IPS DF 4.7 (cell line): ENCODE results near the gene BRD7.

Experiments
- DNase-seq: peaks from one replicate; pipeline ENCODE4 v3.0.0-alpha.2; 2013; ENCODE audit warnings: low spot score; ENCODE audit errors: extremely low read depth

The BRD7 gene

GRCh38 chr16:50368410-50369132 is at the start of gene BRD7:
Gene BRD7, minus strand, starts transcription at chr16:50368988. Its CDS starts 214 bp downstream, at chr16:50368774.
- DNase-seq = no peak

DNA sequence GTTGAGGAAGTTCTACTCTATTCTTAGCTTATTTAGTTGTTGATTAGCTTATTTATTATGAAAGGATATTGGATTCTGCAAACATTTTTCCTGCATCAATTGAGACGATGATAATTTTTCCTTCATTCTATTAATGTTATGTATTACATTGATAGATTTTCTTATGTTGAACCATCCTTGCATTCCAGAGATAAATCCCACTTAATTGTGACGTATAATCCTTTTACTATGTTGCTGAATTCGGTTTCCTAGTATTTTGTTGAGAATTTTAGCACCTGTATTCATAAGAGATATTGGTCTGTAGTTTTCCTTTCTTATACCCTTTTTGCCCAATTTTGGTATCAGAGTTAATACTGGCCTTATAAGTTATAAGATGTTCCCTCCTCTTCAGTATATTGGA is 47.6 kb upstream of the BRD7 start:
- no peak for DNase-seq

GRCh38 chr16:50414152-50414551 is 45.4 kb upstream of the BRD7 start:
- no peak for DNase-seq

- no peak for DNase-seq
Observed at GRCh38 chr16:50411034-50411433, 42.2 kb upstream of the BRD7 start.

DNA sequence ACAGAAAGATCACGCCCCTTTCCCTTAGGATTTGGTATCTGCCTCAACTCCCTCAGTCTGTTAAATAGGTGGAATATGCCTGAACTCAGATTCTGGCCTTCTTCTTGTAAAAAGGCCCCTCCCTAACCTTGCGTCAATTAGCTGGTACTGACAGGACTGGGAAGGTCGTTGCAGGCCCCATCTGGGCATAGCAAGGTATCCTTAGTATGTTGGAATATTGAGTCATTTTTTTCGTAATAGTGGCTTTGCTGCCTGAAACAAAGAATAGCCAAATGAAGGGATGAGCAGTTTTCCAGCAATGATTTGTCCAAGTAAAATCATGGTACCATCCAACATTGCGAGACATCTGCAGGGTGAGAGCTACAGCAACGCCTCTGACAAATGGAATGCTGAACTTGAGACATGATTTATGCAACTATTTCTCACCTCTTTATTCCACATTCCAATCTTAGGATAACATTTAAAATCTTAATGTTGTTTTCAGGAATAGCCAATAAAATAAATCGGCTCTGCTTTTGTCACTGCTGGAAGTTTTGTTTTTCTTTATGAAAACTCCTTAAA is 39.3 kb upstream of the BRD7 start:
- DNase-seq = no peak

DNA sequence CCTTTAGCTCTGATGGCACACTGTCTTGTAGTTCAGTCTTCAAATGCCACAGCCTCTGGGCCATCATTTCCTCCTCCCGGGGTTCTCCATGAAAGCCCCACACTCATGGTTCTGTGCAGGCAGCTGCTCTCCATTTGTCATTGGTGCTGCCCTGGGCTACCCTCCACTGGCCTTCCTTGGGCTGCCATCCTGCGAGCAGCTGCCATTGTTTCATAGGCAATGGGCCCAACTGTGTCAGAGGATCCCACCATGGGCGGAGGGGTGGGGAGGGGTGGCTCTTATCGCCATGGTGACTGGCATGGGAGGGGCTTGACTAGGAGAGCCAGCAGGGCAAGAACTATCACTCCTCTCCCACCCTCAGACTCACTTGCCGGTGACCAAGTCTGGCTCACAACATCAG is 38.6 kb upstream of the BRD7 start:
- no peak for DNase-seq

GRCh38 chr16:50403491-50403890 is 34.7 kb upstream of the BRD7 start:
- DNase-seq = no peak

DNA sequence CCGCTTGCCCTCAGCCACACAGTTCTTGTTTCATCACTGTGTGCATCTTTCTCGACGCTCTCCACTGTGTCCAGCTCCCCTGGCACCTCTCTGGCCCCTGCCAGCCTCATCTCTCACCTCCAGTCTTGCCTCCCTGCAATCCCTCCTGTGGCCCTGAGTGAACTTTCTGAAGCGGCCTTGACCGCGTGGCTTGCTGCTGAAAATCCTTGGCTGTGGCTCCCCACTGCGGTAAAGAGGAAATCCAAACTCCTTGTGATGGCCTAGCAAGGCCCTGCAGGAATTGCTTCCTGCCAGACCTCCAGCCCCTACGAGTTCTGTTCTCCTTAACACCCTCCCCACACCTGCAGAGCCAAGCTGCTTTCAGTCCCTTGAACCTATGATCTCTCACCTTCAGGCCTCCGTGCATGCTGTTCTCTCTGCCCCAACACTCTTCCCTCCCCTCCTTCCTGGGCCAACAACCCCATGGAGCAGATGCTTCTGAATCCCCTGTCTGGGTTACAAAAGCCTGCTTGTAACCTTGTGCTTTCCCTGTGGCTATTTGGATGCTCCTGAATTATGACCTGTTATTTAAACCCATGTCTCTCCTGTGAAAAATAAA is 33.6 kb upstream of the BRD7 start:
- DNase-seq = no peak

DNA sequence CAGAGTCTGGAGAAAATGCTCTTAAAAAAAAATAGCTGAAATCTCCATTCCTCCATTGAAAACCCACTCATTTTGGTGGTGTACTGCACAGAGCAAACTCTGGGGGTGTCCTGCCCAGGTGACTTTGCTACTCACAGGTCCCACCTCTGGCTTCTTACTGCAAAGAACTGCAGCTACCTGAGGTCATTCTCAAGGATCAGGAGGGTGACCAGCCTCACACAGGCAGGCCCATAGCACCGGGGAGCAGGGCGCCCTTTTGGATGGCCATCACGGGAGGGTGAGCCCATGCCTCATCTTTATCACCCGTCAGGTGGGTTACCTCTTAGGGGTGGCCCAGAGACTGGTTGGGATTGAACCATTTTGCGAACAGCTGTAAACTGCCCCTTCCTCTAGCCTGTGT is 32.6 kb upstream of the BRD7 start:
- no peak for DNase-seq

DNA sequence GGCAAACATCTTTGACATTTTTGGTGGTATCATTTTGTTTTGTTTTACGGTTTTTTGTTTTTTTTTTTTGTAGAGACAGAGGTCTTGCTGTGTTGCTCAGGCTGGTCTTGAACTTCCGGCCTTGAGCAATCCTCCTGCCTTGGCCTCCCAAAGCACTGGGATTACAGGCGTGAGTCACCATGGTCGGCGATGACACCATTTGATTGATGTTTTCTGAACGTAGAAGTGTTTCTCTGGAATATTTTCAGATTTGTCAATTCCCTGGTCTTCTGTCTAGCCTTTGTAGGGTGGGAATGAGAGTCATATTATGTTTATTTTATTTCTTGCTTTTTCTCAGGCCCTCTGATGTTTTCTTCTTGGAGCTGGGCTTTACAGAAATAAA is 32.2 kb upstream of the BRD7 start:
- no peak for DNase-seq

DNA sequence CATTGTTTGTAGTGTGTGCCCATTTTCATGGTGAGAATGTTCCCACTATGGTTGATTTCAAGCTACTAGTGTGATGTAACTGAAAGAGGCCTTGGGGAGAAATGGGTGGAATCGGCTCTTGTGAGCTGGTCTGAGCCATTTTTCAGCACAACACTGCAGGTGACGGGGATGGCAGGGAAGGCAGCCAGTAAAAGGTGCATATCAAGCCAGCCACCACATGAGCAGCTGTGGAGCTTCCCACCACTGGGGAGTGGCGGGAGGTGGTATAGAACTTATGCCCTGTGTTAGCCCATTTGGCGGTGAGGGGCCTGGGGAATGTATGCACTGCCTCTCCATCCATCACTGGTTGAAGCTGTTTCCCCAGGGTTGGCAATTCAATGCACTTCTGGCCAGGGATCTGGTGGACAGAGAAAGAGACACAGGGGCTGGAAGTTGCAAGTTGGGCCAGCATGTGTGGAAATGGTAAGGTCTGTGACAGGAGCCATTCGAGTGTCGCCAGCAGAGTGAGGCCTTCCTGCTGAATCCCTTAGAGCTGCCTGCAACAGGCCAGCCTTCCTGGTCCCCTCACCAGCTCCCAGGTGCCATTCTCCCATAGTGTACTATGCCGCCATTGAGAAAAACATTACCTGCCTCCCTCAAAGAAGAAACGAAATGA is 31.7 kb upstream of the BRD7 start:
- no peak for DNase-seq

DNA sequence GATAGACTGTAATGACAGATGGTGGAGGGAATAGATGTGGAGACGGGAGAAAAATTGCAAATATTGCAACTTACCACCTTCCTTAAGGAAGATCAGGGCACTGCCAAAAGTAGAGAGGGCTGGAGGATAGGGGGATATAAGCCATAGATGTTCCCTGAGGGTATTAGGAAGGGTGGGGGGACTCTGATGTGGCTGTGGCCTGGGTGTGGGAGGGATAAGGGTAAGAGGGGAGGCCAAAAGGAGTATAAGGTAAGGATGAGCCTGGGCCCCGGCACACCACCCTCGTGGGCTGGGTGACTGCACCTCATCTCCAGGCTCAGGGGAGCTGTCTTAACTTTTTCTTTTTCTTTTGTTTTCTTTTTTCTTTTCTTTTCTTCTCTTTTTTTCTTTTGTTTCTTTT is 30.6 kb upstream of the BRD7 start:
- no peak for DNase-seq

GRCh38 chr16:50398336-50398735 is 29.5 kb upstream of the BRD7 start:
- no peak for DNase-seq

DNA sequence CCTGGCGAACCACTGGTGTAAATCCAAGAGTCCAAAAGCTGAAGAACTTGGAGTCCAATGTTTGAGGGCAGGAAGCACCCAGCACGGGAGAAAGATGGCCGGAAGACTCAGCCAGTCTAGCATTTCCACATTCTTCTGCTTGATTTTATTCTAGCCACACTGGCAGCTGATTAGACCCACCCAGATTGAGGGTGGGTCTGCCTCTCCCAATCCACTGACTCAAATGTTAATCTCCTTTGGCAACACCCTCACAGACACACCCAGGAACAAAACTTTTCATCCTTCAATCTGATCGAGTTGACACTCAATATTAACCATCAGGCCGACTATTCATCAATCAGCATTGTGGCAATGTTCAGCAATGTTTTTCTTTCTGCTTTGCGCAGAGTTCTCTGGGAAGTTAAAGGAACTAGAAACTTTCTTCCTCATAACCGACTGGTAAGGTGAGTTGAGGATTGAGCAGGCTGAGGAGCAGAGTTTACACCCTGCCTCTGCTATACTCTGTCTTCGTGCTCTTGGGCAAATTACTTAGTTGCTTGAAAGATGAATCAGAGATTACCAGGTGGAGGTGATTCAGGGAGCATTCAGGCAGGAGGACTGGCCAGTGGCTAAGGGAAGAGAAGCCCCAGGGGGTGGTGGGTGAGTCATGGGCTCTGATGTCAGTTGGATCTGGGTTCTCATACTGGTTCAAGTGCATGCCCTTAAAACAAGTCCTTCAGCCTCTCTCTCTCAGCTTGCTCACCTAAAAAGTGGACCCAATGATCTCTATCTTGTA is 28.2 kb upstream of the BRD7 start:
- DNase-seq = no peak

DNA sequence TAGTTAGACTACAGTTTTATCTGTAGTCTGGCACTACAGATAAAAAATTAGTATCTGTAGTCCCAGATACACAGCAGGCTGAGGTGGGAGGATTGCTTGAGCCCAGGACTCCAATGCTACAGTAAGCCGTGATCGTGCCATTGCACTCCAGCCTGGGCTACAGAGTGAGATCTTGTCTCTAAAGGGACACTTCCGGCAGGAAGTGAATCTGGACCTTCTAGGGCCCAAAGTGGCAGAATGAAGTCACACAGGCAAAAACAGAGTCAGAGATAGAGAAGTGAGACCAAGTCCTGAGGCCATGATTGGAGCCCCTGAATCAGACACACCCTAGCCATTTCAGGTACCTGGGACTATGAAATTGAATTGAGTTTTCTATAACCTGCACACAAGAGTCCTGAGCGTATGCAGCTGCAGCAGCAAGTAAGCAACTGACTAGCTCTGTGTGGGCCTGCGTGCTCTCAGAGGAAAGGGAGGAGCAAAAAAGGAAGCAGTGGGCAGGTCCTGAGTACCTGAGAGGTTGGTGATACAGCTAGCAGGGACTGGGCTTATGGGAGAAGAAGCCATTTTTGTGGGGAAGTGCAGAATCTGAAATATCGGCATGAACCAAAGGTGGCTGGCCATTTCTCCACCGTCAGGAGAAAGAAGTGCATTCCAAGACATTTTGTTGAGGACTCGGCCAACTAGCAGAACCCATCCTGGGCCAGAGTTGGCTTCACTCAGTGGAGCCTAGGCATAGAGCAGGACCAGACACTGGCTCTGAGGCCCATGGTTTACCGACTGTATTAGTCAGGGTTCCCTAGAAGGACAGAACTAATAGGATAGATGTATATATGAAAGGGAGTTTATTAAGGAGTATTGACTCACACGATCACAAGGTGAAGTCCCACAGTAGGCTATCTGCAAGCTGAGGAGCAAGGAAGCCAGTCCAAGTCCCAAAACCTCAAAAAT is 27.2 kb upstream of the BRD7 start:
- no peak for DNase-seq

GRCh38 chr16:50393858-50394802 is 25.3 kb upstream of the BRD7 start:
- no peak for DNase-seq

- no peak for DNase-seq
Observed at GRCh38 chr16:50393416-50393815, 24.6 kb upstream of the BRD7 start.

GRCh38 chr16:50390914-50391716 is 22.3 kb upstream of the BRD7 start:
- no peak for DNase-seq

- no peak for DNase-seq
Observed at GRCh38 chr16:50390371-50390771, 21.6 kb upstream of the BRD7 start.
